BJ (cell line): ENCODE data around the gene IFNK. TPM values are rescaled to one million over a fixed set of nuclear protein-coding genes. Genes with fewer than 3 reads are reported as not detected.

Experiments used
- CTCF ChIA-PET: fragments of 350-600 bp; formaldehyde crosslinking; extraction: SDS; loops from one replicate; lab custom pipeline; 2021; ENCODE audit warnings: antibody characterized with exemption, inconsistent platforms; lab: Yijun Ruan, JAX
- POLR2A ChIA-PET: fragments of 300-600 bp; sonication (Branson Sonifier 250); formaldehyde crosslinking; extraction: SDS; loops from one replicate; lab custom pipeline; 2021; ENCODE audit warnings: antibody characterized with exemption; lab: Charles Lee
- DNase-seq: peaks from one replicate; pipeline ENCODE4 v3.0.0-alpha.2; 2011; ENCODE audit warnings: low read depth
- H3K27me3 ChIP-seq: 2 replicates; pipeline ENCODE4 v1.6.0; 2011; ENCODE audit warnings: low read length; ENCODE audit not compliant: control insufficient read depth, insufficient read depth
- H3K36me3 ChIP-seq: 2 replicates; pipeline ENCODE4 v1.5.1; 2011; ENCODE audit warnings: low read length; ENCODE audit not compliant: control insufficient read depth, insufficient read depth
- H3K4me3 ChIP-seq: 2 replicates; pipeline ENCODE4 v1.5.1; 2011; ENCODE audit warnings: low read depth, mild to moderate bottlenecking, control low read depth, low read length
- polyA plus RNA-seq: library from polyadenylated mRNA; depleted of rRNA; stranded (reverse); fragments of >200 nt; gene quantifications from 2 replicates; pipeline ENCODE4 v1.2.3, GENCODE V29; 2011
- TF ChIP-seq, protein P1 (sequence below): IDR thresholded peaks from 2 replicates; pipeline ENCODE4 v1.5.1; 2011; ENCODE audit warnings: low read depth, mild to moderate bottlenecking, control low read depth, inconsistent platforms, low read length, moderate library complexity; ENCODE audit not compliant: insufficient read depth

IFNK gene
- polyA plus RNA-seq, 1 experiment, result not detected

DNA sequence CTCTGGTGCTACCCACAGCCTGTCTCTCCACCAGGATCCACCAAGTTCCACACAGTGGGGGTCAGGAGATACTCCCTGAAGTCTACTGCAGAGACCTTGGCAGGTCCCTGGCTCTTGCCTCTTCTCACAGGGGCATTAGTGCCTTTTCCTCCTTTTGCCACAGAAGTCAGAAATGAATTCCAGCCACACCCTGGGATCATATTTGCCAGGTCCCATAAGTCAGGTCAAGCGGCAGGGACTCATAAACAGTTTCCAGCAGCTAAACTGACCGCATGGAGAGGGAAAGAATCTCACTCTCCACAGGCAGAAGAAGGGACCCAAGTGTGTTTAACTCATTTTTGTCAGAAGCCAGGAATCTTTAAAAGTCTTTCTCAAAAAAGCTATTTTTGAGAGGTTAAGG lies 13.3 kb upstream of the IFNK start:
- TF ChIP-seq, protein P1, sequence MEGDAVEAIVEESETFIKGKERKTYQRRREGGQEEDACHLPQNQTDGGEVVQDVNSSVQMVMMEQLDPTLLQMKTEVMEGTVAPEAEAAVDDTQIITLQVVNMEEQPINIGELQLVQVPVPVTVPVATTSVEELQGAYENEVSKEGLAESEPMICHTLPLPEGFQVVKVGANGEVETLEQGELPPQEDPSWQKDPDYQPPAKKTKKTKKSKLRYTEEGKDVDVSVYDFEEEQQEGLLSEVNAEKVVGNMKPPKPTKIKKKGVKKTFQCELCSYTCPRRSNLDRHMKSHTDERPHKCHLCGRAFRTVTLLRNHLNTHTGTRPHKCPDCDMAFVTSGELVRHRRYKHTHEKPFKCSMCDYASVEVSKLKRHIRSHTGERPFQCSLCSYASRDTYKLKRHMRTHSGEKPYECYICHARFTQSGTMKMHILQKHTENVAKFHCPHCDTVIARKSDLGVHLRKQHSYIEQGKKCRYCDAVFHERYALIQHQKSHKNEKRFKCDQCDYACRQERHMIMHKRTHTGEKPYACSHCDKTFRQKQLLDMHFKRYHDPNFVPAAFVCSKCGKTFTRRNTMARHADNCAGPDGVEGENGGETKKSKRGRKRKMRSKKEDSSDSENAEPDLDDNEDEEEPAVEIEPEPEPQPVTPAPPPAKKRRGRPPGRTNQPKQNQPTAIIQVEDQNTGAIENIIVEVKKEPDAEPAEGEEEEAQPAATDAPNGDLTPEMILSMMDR, result no peak
- ChIA-PET POLR2A (no interaction called here), CTCF (no interaction called here)
- no peaks in the 10 kb centered on the region for H3K27me3 ChIP-seq
- no peak overlapping the region for H3K4me3 ChIP-seq
- H3K36me3 ChIP-seq, result no peaks in the 10 kb centered on the region
- DNase-seq, result no peak

- H3K36me3 ChIP-seq, result no peaks in the 10 kb centered on the region
- H3K27me3 ChIP-seq, result no peaks in the 10 kb centered on the region
- TF ChIP-seq, protein P1, result no peak
- ChIA-PET CTCF (no interaction called here), POLR2A (no interaction called here)
- no peak for DNase-seq
- H3K4me3 ChIP-seq, result no peak overlapping the region
Observed at GRCh38 chr9:27511771-27512170, 12.3 kb upstream of the IFNK start.

DNA sequence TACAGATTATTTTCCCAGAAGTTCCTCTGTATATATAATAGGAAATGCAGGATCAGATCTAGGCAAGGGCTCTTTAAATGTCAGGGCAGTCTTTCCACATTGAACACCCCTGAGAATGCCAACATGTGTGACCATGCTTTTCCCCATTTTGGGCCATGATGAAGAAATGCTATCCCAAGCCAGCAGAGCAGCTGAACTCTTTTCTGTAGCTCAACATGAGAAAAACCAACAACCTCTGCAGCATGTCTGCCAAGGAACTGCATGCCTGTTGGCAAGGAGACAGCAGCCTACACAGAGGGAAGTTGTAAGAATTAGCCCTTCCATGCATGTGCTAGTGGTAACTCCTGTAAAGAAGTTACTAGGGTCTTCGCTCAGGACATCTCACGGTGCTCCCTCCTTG lies 9.5 kb upstream of the IFNK start:
- Histone ChIP-seq H3K36me3 (no peaks in the 10 kb centered on the region), H3K4me3 (no peak overlapping the region), H3K27me3 (no peaks in the 10 kb centered on the region)
- ChIA-PET CTCF (interaction anchor here (1.0 kb wide), 1 partner anchor 181 kb away, joined by 3 read pairs; no protein-coding TSS in a partner anchor), POLR2A (no interaction called here)
- TF ChIP-seq, protein P1, result no peak
- DNase-seq, result no peak

- Histone ChIP-seq H3K36me3 (no peaks in the 10 kb centered on the region), H3K4me3 (no peak overlapping the region), H3K27me3 (no peaks in the 10 kb centered on the region)
- ChIA-PET CTCF (interaction anchor here (0.9 to 1.5 kb wide), 2 partner anchors 11 kb away, joined by 3 read pairs; partner anchors contain the start of gene MOB3B), POLR2A (no interaction called here)
- no peak for DNase-seq
- TF ChIP-seq, protein P1, result no peak
Observed at GRCh38 chr9:27518006-27518405, 6.1 kb upstream of the IFNK start.

DNA sequence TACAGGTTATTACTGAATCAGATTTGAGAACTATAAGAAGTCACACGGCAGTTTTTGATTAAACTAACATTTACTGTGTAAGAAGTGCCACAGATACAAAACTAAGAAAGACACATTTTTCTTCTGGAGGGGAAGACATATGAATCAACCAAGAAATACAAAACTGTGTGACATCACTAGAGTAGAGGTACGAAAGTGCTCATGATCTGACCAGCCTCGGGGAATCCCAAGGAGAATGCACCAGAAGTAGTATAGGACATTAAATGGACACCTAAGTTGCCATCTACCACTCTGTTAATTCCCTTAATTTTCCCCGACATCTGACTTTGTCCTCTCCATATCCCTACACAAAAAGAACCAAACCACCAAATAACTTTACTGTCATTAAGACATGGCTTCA lies 5.3 kb upstream of the IFNK start:
- CTCF ChIA-PET, result interaction anchor here (0.9 to 1.1 kb wide), 2 partner anchors 10 to 11 kb away, joined by 3 to 5 read pairs; partner anchors contain the start of gene MOB3B
- TF ChIP-seq, protein P1, result no peak
- POLR2A ChIA-PET, result no interaction called here
- no peak overlapping the region for H3K4me3 ChIP-seq
- H3K27me3 ChIP-seq, result no peaks in the 10 kb centered on the region
- no peaks in the 10 kb centered on the region for H3K36me3 ChIP-seq
- no peak for DNase-seq
